Mucosa of gallbladder (tissue), 1 donor: ENCODE measurements around the gene IHH. TPM values are rescaled to one million over a fixed set of nuclear protein-coding genes. Genes with fewer than 3 reads are reported as not detected.

Experiments
- DNase-seq: peaks from one replicate; pipeline ENCODE4 v3.0.0-alpha.2; 2020; ENCODE audit warnings: low spot score
- total RNA-seq: library from RNA; stranded (reverse); gene quantifications from one replicate; pipeline ENCODE4 v1.2.1, GENCODE V29; 2021
- donor health status: DM: no; HTN: no; CAD: no.

The IHH gene
- total RNA-seq = 12.8 TPM

DNA sequence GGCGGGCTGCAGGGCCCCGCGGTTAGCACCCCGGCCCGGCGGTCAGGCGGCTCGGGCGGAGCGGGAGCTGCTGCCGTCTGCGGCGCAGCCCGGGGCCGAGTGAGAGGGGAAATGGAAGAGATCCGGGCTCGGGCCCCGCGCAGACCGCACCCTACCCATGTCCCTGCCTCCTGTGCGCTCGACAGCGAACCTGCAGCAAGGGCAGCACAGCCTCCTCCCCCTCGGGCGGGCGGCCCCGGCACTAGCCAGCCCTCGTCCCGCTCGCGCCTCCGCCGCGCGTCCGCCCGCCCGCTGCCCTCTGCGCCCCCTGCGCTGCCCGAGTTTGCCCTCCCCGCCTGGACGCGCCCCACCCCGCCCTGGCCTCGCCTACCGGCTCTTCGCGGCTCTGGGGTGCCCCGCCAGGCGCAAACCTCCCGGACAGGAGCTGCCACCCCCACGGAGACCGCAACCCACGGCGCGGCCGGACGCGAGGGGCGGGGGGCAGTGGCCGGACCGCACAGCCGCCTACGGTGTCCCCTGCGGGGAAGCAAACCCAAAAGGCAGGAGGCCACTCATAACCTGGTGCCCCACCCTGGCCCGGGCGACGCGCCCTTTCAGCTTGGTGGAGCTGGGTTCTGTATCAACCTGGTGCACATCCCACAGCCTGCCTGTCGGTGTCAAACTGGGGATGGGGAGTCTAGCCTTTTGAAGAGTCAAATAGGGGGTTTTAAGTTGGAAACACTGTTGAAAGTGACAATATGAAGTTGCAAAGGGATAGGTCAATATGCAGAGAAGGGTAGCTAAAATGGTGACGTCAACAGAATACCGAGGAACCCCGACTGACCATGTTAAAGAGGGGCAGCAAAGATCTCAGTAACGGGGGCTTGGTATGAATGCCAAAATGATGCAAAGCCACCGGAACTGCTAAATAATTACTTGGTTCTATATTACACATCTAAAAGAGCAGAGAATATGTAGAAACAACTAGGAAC lies at the start of gene IHH:
TSS of gene IHH (minus strand) at position 101 of the 971 bp plus-strand sequence. CDS start 454 bp downstream, outside the sequence.
- peak; percentile 36 for DNase-seq

DNA sequence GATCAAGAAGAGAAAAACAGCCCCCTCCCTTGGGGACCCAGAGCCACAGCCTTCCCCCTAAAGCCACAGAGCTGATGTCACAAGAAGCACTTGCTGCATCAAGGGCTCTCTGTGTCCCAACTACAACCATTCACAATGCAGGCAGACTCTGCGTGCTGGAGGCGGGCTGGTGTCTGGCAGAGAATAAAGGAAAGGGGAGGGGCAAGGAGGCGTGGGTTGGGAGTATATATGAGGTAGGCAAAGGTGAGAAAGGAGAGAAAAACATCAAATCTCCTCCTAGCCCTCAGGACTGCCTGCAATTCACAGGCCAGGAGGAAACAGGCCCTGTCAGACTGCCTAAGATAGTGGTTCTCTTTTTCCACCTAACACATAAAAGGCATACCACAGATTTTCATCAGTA lies 48.8 kb upstream of the IHH start:
- no peak for DNase-seq

DNA sequence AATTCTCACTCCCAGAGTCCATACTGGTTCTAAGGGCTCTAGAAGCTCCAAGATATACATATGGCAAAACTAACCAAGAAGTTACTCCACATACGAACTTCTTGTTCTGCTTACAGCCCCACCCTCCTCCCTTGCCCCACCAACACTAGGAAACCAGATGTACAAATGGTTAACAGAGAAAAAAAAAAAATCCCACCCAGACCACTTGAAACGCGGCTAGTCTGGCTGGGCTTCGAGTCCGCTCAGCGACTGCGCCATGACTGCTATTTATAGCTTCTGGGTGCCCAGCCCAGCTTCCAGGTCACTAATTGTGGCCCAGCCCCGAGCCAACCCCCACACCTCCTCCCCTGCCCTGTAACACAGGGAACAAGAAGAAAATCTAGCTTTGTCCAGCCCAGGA lies 47.0 kb upstream of the IHH start:
- DNase-seq = no peak

DNA sequence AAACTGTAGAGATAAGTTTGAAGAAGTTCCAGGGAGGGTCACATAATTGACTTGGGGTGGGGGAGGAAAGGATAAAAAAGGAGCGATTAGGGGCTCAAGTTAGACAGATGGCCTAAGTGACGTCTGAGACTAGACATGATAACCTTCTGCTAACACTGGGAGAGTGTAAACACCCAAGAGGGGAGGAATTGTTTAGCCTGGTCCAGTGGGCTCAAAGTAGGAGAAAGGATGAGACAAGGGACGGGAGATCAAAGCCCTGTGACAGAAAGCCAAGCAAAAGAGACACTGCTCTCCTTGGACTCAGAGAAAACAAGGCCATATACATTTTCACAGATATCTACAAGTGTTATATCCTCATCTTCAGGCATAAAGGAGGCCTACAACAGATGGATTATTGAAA lies 45.5 kb upstream of the IHH start:
- no peak for DNase-seq

DNA sequence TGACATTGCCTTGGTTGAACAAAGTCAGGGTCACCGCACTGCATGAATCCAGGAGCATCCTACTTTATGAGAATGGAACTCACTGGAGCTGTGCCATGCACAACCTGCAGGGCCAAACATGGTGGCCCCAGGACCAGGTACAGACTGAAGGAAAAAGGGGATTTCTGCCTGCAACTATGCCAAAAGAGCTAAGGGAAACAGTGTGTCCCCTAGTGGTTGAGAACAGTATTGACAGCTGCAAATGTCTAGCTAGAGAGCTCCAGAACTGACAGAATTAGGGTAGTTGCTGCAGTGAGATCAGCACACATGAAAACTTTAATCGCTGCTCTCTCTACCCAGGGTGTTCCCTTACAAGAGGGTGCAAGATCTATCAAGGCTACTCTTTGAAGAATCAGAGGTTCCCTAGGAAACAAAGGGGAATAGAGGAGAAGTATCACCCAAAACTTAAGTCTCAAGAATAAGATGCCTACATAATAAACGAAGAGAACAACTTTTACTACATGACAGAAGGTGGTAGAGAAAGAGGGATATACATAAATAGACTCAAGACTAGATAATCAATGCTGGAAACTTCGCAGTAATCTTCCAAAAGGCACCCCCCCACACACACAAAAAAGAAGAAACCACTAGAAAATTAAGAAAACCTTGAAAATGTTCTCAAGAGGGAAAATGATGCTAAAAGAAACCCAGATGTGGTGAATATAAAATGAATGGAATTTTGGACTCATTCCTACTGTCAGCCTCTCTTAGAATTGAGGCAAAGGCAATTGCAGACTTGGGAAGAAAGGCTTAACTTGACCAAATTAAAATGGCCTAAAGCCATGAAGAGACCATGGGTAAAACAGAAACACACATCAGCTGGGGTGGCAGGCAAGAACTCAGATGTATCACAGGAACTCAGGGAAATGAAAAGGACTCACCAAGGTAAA lies 43.6 kb upstream of the IHH start:
- DNase-seq = no peak

DNA sequence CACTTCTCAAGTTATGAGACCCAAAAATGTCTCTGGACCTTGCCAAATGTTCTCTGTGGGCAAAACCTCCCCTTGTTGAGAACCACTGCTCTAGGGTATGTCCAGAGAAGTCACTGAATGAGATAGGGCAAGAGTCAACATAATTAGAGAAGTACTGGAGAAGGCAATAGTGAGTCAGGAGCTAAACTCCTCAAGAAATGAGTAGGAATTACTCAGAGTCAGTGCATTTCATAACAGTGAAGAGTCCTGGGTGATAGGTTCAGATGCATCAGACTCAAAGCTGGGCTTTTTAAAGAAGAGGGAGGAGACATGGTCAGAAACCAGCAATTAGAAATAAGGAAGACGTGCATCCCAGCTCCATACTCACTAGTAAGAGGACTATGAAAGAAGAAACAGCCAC lies 38.6 kb upstream of the IHH start:
- DNase-seq = no peak

DNA sequence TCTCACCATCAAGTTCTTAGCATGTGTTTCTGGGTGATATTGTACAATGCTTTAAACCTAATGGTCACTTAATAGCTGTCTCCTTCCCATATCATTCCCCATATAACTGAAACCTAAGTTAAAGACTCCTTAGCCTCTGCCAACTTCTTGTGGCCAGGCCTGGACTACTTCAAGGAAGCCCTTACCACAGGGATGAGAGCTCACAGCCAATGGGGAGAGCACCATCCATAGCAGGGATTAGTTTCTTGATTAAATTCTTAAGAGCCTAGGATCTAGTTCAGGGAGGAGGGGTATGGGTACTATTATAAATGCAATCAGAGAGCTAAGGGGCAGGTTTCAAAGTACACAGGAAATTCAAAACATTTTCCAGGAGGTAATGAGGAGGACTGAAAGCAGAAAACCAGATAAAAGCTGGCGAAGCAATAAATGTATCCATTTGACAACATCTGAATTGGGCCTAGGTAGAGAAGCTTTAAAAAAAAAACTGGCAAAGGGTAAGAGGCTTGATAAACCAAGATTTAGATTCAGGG lies 34.8 kb upstream of the IHH start:
- DNase-seq = no peak

DNA sequence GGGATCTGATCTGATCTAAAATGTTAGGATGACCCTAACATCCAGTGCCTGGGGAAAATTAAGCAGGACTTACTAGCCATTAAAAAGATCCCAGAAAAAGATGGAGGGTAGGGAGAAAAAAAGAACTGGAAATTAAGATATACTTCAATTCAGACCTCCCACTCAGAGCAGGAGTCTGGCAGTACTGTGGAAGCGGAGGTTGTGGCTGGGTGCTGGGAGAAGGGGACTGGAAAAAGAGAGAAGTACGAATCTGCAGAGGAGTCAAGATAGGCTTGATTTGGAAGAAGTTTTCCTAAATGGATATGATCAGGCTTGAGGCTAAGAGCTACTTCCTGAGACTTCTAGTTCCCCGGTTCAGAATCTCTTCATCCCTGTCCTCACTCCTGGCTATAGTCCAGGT lies 33.5 kb upstream of the IHH start:
- DNase-seq = no peak

DNA sequence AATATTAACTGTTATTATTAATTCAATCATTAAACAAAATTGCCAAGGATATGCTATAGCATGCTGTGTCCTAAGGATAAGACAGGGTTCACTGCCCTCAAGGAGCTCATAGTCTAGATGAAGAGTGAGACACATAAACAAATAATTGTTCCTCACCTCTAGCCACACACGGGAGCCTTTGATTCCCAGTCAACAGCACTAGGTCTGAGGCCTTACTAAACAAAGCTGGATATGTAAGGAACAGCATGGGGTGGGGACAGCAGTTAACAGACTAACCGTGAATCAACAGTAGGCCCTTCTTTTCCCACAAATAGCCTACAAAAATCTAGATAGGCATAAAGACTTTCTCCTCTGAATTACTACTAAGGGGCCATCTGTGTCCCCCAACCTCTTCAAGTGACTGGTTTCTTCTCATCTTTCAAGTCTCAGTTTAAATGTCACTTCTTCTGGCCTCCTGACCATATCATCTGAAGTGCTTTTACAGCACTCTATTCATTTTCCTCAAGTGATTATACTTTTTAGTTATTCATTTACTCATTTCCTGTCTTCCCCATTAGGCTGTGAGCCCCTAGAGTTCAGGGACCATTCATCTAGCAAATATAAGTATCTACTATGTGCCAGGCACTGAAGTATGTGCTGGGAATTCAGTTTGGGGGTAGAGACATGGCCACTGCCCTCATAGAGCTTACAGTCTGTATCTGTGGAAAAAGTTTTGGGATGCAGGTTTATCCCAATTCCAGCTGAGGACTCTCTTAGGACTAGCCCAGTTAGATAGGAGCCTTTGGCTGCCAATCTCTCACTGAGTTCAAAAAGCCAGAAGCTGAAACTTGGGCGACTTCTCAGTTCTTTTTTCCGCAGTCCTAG lies 29.9 kb upstream of the IHH start:
- DNase-seq = no peak

DNA sequence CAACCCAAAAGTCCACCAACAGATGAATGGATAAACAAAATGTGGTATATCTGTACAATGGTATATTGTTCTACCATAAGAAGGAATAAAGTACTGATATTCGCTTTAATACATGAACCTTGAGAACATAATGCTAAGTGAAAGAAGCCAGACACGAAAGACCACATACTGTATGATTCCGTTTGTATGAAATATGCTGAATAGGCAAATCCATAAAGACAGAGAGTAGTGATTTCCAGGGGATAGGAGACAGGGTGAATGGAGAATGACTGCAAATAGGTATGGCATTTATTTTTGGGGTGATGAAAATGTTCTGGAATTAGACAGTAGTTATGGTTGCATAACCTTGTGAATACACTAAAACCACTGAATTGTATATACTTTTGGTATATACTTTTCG lies 28.6 kb upstream of the IHH start:
- DNase-seq = no peak

DNA sequence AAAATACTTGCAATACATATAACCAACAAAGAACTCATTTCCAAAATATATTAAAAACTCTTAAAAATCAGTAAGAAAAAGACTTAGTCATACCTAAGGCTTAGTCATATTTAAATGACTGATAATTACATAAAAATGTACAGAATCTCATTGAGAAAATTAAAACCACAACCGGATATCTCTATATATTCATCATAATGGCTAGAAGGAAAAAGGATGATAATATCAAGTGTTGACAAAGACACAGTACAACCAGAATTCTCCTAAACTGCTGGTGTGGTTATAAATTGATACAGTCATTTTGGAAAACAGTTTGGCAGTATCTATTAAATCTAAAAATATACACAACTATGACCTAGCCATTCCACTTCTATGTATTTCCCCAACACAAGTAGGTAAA lies 27.1 kb upstream of the IHH start:
- no peak for DNase-seq

DNA sequence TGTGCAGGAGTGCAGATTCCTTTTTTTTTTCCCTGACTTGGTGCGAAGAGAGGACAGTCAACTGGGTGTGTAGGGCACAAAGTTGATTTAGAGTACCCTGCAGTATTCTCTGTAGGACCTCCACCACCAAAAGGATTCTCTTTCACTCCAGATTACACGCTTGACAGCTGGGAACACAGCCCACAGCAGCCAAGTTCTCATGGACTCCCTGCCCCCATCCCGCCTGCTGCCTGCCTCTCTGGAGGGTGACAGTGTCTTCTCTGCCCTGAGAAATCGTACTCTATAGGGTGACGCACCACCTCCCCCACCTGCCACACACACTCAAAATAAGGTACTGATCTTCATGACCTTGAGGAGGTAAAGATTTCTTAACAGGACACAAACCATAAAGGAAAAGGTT lies 26.6 kb upstream of the IHH start:
- DNase-seq = no peak

DNA sequence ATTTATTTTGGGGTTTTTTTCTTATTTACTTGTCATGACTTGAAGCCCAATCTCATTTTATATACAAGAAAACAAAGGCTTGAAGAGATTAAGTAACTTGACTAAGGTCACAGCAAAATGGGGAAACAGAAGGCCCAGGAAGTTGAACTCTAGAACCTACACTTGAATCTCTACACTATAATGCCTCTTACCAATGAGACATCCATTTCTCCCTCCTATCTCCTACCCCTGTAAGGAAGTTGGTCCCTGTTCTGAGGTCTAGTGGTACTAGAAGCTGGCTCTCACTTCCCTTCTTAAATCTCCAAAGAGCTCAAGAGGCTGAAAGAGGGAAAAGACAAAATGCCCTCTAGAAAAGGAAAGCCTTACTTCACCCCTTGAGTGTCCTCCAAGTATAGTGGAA lies 25.5 kb upstream of the IHH start:
- no peak for DNase-seq

DNA sequence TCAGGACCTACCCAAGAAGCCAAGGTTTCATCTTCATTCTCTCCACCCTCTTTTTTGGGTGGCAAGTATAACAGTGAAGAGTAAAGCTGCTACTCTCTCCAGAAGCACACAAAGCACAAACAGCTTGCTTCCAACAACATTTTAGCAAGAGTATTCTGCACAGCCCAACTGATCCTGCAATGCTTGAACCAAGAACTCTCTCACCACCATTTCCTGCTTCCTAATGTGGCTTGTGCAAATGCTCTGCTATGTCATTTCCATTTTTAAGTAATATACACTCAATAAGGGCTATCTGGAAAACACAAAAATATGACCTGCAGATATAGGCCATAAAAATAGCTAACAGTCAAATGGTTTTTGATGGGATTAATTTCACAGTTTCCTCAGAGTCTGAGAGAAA lies 24.1 kb upstream of the IHH start:
- no peak for DNase-seq

DNA sequence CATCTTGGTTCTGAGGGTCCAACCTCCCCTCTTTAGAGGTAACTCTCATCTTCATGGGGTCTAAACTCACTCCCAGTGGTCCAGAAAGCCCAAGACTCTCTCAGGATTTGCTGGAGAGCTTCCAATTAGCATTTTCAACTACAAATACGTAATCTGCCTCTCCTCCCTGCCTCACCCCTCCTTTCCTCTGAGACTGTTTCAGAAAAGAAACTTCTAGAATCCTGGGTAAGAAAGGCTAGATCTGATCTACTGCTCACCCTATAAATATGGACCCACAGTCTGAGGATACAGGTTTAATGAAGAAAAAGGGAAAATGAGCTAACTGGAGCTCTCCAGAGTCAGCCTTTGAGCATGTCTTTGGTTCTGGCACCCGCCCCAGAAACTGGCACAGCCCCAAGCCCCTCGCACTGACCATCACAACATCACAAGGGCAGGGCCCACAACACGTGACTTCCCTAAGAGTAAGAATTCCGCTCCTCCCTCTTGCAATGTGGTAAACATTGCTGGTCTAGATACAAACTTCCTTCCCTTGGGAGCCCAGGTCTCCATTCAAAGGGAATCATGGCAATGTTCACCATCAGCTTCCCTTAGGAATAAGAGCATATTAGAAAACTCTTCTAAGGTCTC lies 21.7 kb upstream of the IHH start:
- DNase-seq = peak; percentile 12

DNA sequence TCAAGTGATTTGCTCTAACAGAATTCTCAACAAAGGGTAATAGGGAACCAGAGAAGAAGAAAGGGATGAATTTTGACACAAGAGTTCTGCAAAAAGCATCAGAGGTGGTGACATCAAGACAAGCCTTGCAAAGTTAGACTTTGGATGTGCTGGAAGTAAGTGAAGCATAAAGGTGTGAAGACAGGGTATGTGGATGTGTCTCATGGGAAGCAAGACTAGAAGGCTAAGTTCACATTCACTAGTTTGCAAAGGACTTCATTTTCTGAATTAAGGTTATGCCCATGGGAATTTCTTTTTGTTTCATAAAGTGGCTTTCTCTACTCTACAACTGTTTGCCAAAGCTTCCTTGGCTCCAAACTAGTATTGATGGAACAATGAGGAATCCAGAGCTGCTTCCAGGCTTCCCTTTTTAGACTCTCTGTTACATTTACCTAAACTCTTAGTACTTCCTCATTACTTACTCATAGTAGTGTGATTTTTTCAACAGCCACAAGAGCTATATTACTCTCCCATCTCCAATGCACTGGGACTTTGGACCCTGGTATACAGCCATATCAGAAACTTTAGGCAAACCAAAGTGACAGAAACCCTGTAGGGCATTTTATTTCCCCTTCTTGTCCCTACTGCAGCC lies 21.1 kb upstream of the IHH start:
- DNase-seq = peak; percentile 48

DNA sequence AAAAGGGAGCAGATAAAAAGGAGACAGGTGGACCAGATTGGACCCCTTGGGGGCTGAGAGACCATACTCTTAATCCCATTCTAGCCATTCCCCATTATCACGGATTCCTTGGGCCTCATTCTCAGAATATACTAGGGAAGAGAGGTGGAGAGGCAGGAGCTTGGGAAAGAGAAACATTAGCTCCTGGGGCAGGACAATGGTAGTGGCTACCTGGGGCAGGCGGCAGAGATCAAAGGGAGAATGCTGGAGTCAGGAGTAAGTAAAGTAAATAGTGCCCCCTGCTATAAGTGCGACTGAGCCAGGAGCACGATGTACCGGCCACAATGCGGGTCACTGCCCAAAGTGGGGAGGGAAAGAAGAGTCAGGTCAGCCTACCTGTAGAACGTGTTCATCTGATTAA lies 20.4 kb upstream of the IHH start:
- peak; percentile 54 for DNase-seq

DNA sequence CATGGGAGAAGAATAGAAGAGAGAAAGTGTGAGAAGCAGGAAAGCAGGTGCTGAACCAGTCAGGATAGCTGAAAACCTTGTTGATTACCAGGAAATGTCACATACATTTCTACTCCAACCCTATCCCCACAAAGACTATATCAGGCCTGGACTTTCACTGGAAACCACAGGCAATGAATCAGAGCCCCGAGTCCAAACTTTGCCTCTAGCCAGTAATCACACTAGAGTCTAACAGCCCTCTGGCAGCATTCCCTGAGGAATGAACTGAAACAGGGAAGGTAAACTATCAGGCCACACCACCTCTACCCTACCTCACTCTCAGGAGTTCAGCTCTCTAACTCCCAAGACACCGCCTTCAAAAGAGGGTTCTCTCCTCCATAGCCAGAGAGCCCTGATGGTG lies 18.7 kb upstream of the IHH start:
- no peak for DNase-seq

DNA sequence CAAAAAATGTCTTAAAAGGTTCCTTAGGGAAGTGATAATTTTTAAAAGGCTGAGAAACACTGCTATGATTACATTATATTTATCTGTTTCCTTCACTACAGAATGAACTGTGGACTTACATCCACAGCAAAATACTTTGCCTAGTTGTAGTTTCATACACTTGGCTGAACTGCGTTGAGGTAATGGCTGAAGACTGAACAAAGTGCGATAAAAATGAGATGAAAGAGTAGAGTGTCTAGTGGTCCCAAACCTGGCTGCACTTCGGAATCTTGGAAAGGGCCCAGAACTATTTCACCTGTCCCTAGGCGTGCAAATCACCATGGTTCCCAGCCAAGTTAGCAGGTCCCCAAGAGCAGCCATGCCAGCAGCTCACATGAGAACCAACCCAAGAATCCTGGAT lies 18.2 kb upstream of the IHH start:
- no peak for DNase-seq

DNA sequence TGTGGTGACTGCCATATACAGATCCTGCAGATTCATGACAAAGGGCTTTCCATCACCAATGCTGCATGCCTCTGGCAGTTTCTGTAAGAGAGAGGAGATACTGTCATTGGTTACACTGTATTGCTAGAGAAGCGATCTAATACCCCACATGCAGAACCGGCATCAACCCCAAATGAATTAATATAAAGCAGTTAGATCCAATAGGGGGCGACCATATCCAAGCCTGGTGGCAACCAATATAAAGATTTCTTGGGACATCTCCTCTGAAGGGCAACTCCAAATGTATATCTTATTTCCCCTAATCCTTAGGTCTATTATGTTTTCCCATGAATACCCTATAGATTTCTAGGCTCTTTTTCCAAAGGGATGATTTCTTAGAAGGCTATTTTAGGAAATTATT lies 17.4 kb upstream of the IHH start:
- DNase-seq = no peak

DNA sequence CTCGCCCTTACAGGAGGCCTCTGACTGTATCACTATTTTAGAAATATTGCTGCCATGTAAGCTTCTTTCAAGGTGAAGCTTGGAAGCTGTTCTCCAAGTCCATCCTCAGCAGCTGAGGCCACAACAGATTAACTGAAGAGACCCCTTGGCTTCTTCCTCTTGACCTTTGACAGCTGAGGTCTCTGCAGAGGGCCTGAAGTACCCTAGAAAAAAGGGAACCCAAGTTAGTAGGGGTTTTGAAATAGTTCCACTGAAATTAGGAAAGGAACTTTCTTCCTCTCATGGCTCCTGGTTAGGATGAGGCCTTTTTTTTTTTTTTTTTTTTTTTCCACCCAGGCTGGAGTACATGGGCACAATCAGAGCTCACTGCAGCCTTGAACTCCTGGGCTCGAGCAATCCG lies 15.5 kb upstream of the IHH start:
- no peak for DNase-seq
